Fibroblast of lung (primary cell): ENCODE data around the gene RASSF7. TPM values are rescaled to one million over a fixed set of nuclear protein-coding genes. Genes with fewer than 3 reads are reported as not detected.

Experiments
- DNase-seq, 2 donors: peaks; one replicate each; pipeline versions ENCODE4 v3.0.0 to v3.0.0-alpha.2; 2010; ENCODE audit warnings: low read depth in 2 of 2
- H2AFZ ChIP-seq: 2 replicates; pipeline ENCODE4 v1.5.1; 2012; ENCODE audit warnings: low read length, control low read depth, inconsistent platforms
- H3K27ac ChIP-seq: 2 replicates; pipeline ENCODE4 v1.5.1; 2011; ENCODE audit warnings: low read length, control low read depth; ENCODE audit not compliant: insufficient read depth
- H3K27me3 ChIP-seq: 2 replicates; pipeline ENCODE4 v1.5.1; 2011; ENCODE audit warnings: mild to moderate bottlenecking, low read length; ENCODE audit not compliant: control insufficient read depth, insufficient read depth
- H3K36me3 ChIP-seq: 2 replicates; pipeline ENCODE4 v1.5.1; 2011; ENCODE audit warnings: low read length; ENCODE audit not compliant: control insufficient read depth, insufficient read depth
- H3K4me1 ChIP-seq: 2 replicates; pipeline ENCODE4 v1.5.1; 2011; ENCODE audit warnings: low read length; ENCODE audit not compliant: control insufficient read depth, insufficient read depth; ENCODE audit errors: extremely low read depth
- H3K4me2 ChIP-seq: 2 replicates; pipeline ENCODE4 v1.5.1; 2011; ENCODE audit warnings: low read length, control low read depth; ENCODE audit not compliant: insufficient read depth; ENCODE audit errors: extremely low read depth
- H3K4me3 ChIP-seq, 4 experiments: fragments of 200-600 bp in 1 of 4; sonication (generic) in 1 of 4; replicated peaks in 1 of 4; 2 replicates each; pipeline ENCODE4 v1.5.1; 2011 to 2016; ENCODE audit warnings: low read length in 4 of 4, low read depth in 3 of 4, mild to moderate bottlenecking in 3 of 4, control low read depth in 2 of 4, inconsistent platforms in 1 of 4, mixed read lengths in 1 of 4; ENCODE audit not compliant: insufficient read depth in 1 of 4; ENCODE audit errors: control extremely low read depth in 1 of 4
- H3K79me2 ChIP-seq: 2 replicates; pipeline ENCODE4 v1.5.1; 2012; ENCODE audit warnings: mild to moderate bottlenecking, low read length, inconsistent platforms; ENCODE audit not compliant: control insufficient read depth, insufficient read depth
- H3K9ac ChIP-seq: 2 replicates; pipeline ENCODE4 v1.5.1; 2011; ENCODE audit warnings: mild to moderate bottlenecking, low read length, control low read depth; ENCODE audit not compliant: insufficient read depth
- H3K9me3 ChIP-seq: 2 replicates; pipeline ENCODE4 v1.5.1; 2012; ENCODE audit warnings: low read depth, low read length; ENCODE audit not compliant: control insufficient read depth, insufficient read depth
- H4K20me1 ChIP-seq: 2 replicates; pipeline ENCODE4 v1.5.1; 2011; ENCODE audit warnings: low read length; ENCODE audit not compliant: control insufficient read depth, insufficient read depth; ENCODE audit errors: extremely low read depth
- EZH2 ChIP-seq: IDR thresholded peaks from 2 replicates; pipeline ENCODE4 v1.5.1; 2012; ENCODE audit warnings: low read length, control low read depth, mild to moderate bottlenecking; ENCODE audit errors: missing control alignments
- polyA plus RNA-seq, 2 donors: library from polyadenylated mRNA; depleted of rRNA in 1 of 2; stranded (reverse) in 1 of 2; unstranded in 1 of 2; fragments of >200 nt; gene quantifications; 2 replicates each; pipeline ENCODE4 v1.2.1, GENCODE V29; 2011 to 2012; ENCODE audit warnings: missing spikeins in 1 of 2
- total RNA-seq: library from RNA; depleted of rRNA; stranded (reverse); fragments of >200 nt; gene quantifications from 2 replicates; pipeline ENCODE4 v1.2.1, GENCODE V29; 2014
- TF ChIP-seq, protein P1 (sequence below), 2 donors: IDR thresholded peaks in 1 of 2; conservative IDR thresholded peaks in 1 of 2; 1 replicate in 1 of 2; 2 replicates in 1 of 2; pipeline ENCODE4 v1.5.1; 2011 to 2012; ENCODE audit warnings: low read length in 2 of 2, control low read depth in 1 of 2, inconsistent platforms in 1 of 2, low read depth in 1 of 2, mild to moderate bottlenecking in 1 of 2

RASSF7 gene
- total and polyA plus RNA-seq, 2 donors (not counting 1 experiment from before 2014, with no cell fraction given) = 1.6 to 2.8 TPM

GRCh38 chr11:559020-559620 is 1.6 kb upstream of the RASSF7 start:
- no peak for DNase-seq
- Histone ChIP-seq H3K27ac (no peak overlapping the region), H3K4me1 (peaks cover 4% of the 10 kb centered on the region), H3K4me3 (no peak overlapping the region), H2AFZ (no peak overlapping the region), H3K27me3 (peaks cover 27% of the 10 kb centered on the region), H3K9me3 (no peaks in the 10 kb centered on the region), H3K9ac (no peak overlapping the region), H3K79me2 (no peaks in the 10 kb centered on the region), H3K36me3 (no peaks in the 10 kb centered on the region), H4K20me1 (no peaks in the 10 kb centered on the region), H3K4me2 (no peak overlapping the region)
- no peak for TF ChIP-seq EZH2
- TF ChIP-seq, protein P1, sequence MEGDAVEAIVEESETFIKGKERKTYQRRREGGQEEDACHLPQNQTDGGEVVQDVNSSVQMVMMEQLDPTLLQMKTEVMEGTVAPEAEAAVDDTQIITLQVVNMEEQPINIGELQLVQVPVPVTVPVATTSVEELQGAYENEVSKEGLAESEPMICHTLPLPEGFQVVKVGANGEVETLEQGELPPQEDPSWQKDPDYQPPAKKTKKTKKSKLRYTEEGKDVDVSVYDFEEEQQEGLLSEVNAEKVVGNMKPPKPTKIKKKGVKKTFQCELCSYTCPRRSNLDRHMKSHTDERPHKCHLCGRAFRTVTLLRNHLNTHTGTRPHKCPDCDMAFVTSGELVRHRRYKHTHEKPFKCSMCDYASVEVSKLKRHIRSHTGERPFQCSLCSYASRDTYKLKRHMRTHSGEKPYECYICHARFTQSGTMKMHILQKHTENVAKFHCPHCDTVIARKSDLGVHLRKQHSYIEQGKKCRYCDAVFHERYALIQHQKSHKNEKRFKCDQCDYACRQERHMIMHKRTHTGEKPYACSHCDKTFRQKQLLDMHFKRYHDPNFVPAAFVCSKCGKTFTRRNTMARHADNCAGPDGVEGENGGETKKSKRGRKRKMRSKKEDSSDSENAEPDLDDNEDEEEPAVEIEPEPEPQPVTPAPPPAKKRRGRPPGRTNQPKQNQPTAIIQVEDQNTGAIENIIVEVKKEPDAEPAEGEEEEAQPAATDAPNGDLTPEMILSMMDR (conservative IDR thresholded peaks at IDR 0.05 in 1 of 2, IDR thresholded peaks at IDR 0.05 in 1 of 2; ENCODE audit: low read depth in 1 of 2, low read length in 2 of 2) = no peak

- TF ChIP-seq, protein P1 (conservative IDR thresholded peaks at IDR 0.05 in 1 of 2, IDR thresholded peaks at IDR 0.05 in 1 of 2; ENCODE audit: low read depth in 1 of 2, low read length in 2 of 2) = no peak
- TF ChIP-seq EZH2 = no peak
- Histone ChIP-seq H3K27me3 (peaks cover 20% of the 10 kb centered on the region), H3K4me3 (peak overlapping the region in 1 of 4 experiments; percentile 57), H4K20me1 (no peaks in the 10 kb centered on the region), H2AFZ (no peak overlapping the region), H3K9ac (no peak overlapping the region), H3K79me2 (no peaks in the 10 kb centered on the region), H3K36me3 (no peaks in the 10 kb centered on the region), H3K27ac (no peak overlapping the region), H3K9me3 (no peaks in the 10 kb centered on the region), H3K4me1 (peaks cover 4% of the 10 kb centered on the region), H3K4me2 (no peak overlapping the region)
- no peak for DNase-seq
Measured at GRCh38 chr11:559712-560304, 962 bp upstream of the RASSF7 start.

- H3K4me3 ChIP-seq = peak overlapping the region in 3 of 4 experiments; percentile 23 to 60 (median 56)
- H3K79me2 ChIP-seq = no peaks in the 10 kb centered on the region
- H3K36me3 ChIP-seq = no peaks in the 10 kb centered on the region
- DNase-seq = peak in 1 of 2 donors; percentile 23
- H2AFZ ChIP-seq = peak overlapping the region; percentile 17
- H4K20me1 ChIP-seq = no peaks in the 10 kb centered on the region
- H3K9ac ChIP-seq = no peak overlapping the region
- TF ChIP-seq EZH2 = no peak
- TF ChIP-seq, protein P1 (conservative IDR thresholded peaks at IDR 0.05 in 1 of 2, IDR thresholded peaks at IDR 0.05 in 1 of 2; ENCODE audit: low read depth in 1 of 2, low read length in 2 of 2) = no peak
- peaks cover 15% of the 10 kb centered on the region for H3K27me3 ChIP-seq
- no peak overlapping the region for H3K27ac ChIP-seq
- H3K4me1 ChIP-seq = peaks cover 4% of the 10 kb centered on the region
- H3K4me2 ChIP-seq = peak overlapping the region; percentile 71
- no peaks in the 10 kb centered on the region for H3K9me3 ChIP-seq
Measured at GRCh38 chr11:561148-562003, 606 bp downstream of the RASSF7 start.
